ENCODE measurements around the gene ZNF865.

ZNF865 gene

DNA sequence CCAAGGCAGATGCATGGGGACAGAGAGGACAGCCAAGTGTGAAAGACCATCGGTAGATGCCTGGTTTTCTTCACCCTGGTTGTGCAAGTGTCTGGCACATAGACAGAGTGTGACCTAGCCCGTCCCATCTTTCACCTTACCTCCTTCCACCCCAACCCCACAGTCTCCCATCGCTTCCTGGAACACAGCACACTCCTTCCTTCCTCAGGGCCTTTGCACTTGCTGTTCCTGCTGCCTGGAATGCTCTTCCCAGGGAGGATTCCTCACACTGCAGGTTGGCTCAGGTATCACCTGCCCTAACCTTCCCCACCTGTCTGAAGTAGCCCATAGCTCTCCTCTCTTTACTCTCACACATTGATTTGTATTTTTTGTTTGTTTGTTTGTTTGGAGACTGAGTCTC is 9.1 kb upstream of the ZNF865 start:
- no peak for DNase-seq

DNA sequence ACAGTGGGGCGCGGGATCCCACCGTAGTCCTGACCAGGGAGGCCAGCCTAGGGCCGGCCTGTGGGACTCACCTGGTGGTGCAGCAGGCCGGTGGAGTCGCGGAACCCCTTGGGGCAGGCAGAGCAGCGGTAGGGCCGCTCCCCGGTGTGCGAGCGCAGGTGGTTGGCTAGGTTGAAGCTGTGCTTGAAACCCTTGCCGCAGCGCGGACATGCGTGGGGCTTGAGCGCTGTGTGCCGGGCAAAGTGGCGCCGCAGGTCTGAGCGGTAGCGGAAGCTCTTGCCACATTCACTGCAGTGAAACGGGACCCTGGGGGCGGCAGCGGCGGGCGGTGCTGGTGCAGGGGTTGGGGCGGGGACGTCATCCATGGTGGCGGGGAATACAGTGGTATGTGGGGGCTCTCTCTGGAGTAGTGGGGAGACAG is 7.9 kb upstream of the ZNF865 start:
- no peaks in the 10 kb centered on the region for H3K9me3 ChIP-seq (replicated peaks; ENCODE audit: insufficient read depth, low read length)
- H3K27ac ChIP-seq (ENCODE audit: low read length): no peak overlapping the region
- 0 out of 2 replicates have a peak, but pooled peaks cover 7% of the 10 kb centered on the region for H3K79me2 ChIP-seq (ENCODE audit: low read length)
- H3K4me2 ChIP-seq (ENCODE audit: low read depth, low read length): no peak overlapping the region
- TF ChIP-seq EZH2 (optimal IDR thresholded peaks at IDR 0.05; ENCODE audit: low read depth, low read length) (no peak), EZH2phosphoT487 (IDR thresholded peaks at IDR 0.05; ENCODE audit: low read length) (no peak)
- TF ChIP-seq, protein P1, sequence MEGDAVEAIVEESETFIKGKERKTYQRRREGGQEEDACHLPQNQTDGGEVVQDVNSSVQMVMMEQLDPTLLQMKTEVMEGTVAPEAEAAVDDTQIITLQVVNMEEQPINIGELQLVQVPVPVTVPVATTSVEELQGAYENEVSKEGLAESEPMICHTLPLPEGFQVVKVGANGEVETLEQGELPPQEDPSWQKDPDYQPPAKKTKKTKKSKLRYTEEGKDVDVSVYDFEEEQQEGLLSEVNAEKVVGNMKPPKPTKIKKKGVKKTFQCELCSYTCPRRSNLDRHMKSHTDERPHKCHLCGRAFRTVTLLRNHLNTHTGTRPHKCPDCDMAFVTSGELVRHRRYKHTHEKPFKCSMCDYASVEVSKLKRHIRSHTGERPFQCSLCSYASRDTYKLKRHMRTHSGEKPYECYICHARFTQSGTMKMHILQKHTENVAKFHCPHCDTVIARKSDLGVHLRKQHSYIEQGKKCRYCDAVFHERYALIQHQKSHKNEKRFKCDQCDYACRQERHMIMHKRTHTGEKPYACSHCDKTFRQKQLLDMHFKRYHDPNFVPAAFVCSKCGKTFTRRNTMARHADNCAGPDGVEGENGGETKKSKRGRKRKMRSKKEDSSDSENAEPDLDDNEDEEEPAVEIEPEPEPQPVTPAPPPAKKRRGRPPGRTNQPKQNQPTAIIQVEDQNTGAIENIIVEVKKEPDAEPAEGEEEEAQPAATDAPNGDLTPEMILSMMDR (IDR thresholded peaks at IDR 0.05; ENCODE audit: low read length): no peak
- no peak overlapping the region for H3K4me3 ChIP-seq (ENCODE audit: low read length)
- H3K27me3 ChIP-seq (replicated peaks; ENCODE audit: insufficient read depth, low read length): no peaks in the 10 kb centered on the region
- H4K20me1 ChIP-seq (ENCODE audit: insufficient read depth, low read length): no peaks in the 10 kb centered on the region
- H3K4me1 ChIP-seq (ENCODE audit: low read length): peaks cover 7% of the 10 kb centered on the region; the same call in 1 of the 2 replicates
- no peaks in the 10 kb centered on the region for H3K9me2 ChIP-seq (replicated peaks; ENCODE audit: insufficient read depth, low read length)
- no peaks in the 10 kb centered on the region for H3K36me3 ChIP-seq (replicated peaks; ENCODE audit: insufficient read depth, low read length)
- no peak overlapping the region for H2AFZ ChIP-seq (ENCODE audit: low read length)
- DNase-seq: no peak
- H3K9ac ChIP-seq (ENCODE audit: low read length): no peak overlapping the region
- H3F3A ChIP-seq (ENCODE audit: insufficient read depth, low read length): peaks cover 21% of the 10 kb centered on the region

More for the DNA sequence above, 9.1 kb upstream of the ZNF865 start:
- H3K27ac ChIP-seq (ENCODE audit: low read length): no peak overlapping the region
- no peaks in the 10 kb centered on the region for H4K20me1 ChIP-seq (ENCODE audit: insufficient read depth, low read length)
- no peak for TF ChIP-seq EZH2phosphoT487 (IDR thresholded peaks at IDR 0.05; ENCODE audit: low read length)
- no peak for TF ChIP-seq EZH2 (optimal IDR thresholded peaks at IDR 0.05; ENCODE audit: low read depth, low read length)
- TF ChIP-seq, protein P1 (IDR thresholded peaks at IDR 0.05; ENCODE audit: low read length): no peak
- no peak overlapping the region for H2AFZ ChIP-seq (ENCODE audit: low read length)
- H3F3A ChIP-seq (ENCODE audit: insufficient read depth, low read length): peaks cover 17% of the 10 kb centered on the region
- no peaks in the 10 kb centered on the region for H3K27me3 ChIP-seq (replicated peaks; ENCODE audit: insufficient read depth, low read length)
- H3K4me2 ChIP-seq (ENCODE audit: low read depth, low read length): no peak overlapping the region
- no peaks in the 10 kb centered on the region for H3K9me2 ChIP-seq (replicated peaks; ENCODE audit: insufficient read depth, low read length)
- H3K36me3 ChIP-seq (replicated peaks; ENCODE audit: insufficient read depth, low read length): no peaks in the 10 kb centered on the region
- 0 out of 2 replicates have a peak, but pooled peaks cover 7% of the 10 kb centered on the region for H3K79me2 ChIP-seq (ENCODE audit: low read length)
- H3K4me1 ChIP-seq (ENCODE audit: low read length): peaks cover 7% of the 10 kb centered on the region; the same call in 1 of the 2 replicates
- no peak overlapping the region for H3K9ac ChIP-seq (ENCODE audit: low read length)
- H3K9me3 ChIP-seq (replicated peaks; ENCODE audit: insufficient read depth, low read length): no peaks in the 10 kb centered on the region
- H3K4me3 ChIP-seq (ENCODE audit: low read length): no peak overlapping the region

DNA sequence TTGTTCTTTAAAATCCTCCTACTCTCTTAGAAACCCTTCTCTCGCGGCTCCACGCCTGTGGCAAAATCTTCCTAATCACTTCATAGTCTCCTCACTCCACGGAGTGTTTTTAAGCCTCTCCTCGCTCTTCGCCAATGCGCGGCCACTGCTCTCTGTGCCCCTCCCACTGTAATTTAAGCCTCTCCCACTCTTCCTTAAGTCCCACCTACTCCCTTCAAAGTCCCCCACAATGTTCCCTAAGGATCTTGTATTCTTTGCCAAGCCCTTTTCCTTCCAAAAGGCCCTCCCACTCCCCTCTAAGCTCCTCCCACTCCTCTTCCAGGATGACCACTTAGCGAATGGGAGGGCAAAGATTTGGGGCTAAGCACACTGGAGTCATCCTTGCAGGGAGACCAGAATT is 7.4 kb upstream of the ZNF865 start:
- H3K79me2 ChIP-seq (ENCODE audit: low read length): 0 out of 2 replicates have a peak, but pooled peaks cover 7% of the 10 kb centered on the region
- no peak overlapping the region for H2AFZ ChIP-seq (ENCODE audit: low read length)
- no peaks in the 10 kb centered on the region for H3K36me3 ChIP-seq (replicated peaks; ENCODE audit: insufficient read depth, low read length)
- H3K4me1 ChIP-seq (ENCODE audit: low read length): peaks cover 7% of the 10 kb centered on the region; the same call in 1 of the 2 replicates
- TF ChIP-seq, protein P1 (IDR thresholded peaks at IDR 0.05; ENCODE audit: low read length): no peak
- TF ChIP-seq EZH2 (optimal IDR thresholded peaks at IDR 0.05; ENCODE audit: low read depth, low read length) (no peak), EZH2phosphoT487 (IDR thresholded peaks at IDR 0.05; ENCODE audit: low read length) (no peak)
- no peak overlapping the region for H3K4me2 ChIP-seq (ENCODE audit: low read depth, low read length)
- H3K9me3 ChIP-seq (replicated peaks; ENCODE audit: insufficient read depth, low read length): no peaks in the 10 kb centered on the region
- DNase-seq: no peak
- no peak overlapping the region for H3K9ac ChIP-seq (ENCODE audit: low read length)
- no peak overlapping the region for H3K4me3 ChIP-seq (ENCODE audit: low read length)
- H3K9me2 ChIP-seq (replicated peaks; ENCODE audit: insufficient read depth, low read length): no peaks in the 10 kb centered on the region
- no peaks in the 10 kb centered on the region for H4K20me1 ChIP-seq (ENCODE audit: insufficient read depth, low read length)
- peaks cover 21% of the 10 kb centered on the region for H3F3A ChIP-seq (ENCODE audit: insufficient read depth, low read length)
- no peaks in the 10 kb centered on the region for H3K27me3 ChIP-seq (replicated peaks; ENCODE audit: insufficient read depth, low read length)
- H3K27ac ChIP-seq (ENCODE audit: low read length): no peak overlapping the region
